ENCODE results near the gene FSTL3. TPM values are rescaled to one million over a fixed set of nuclear protein-coding genes. Genes with fewer than 3 reads are reported as not detected.

The FSTL3 gene
- total and polyA plus RNA-seq, 2 of the 8 experiments (the other 6 are each of a cell fraction or from before 2014, with no cell fraction given) = 8.1 to 11.8 TPM

GRCh38 chr19:633786-634639 lies 42.2 kb upstream of the FSTL3 start:
- no peak overlapping the region for H3K14ac ChIP-seq (ENCODE audit: insufficient read length)
- H3K56ac ChIP-seq (replicated peaks; ENCODE audit: insufficient read length, low read depth, low read length) = no peak overlapping the region
- no peak overlapping the region for H2BK12ac ChIP-seq (ENCODE audit: low read depth, low read length)
- no peak overlapping the region for H3K4ac ChIP-seq (replicated peaks; ENCODE audit: insufficient read length, low read depth, low read length)
- H4K20me1 ChIP-seq (replicated peaks in 1 of 2; ENCODE audit: control insufficient read depth in 1 of 2, insufficient read depth in 2 of 2, low read length in 2 of 2) = peaks cover 4 to 5% of the 10 kb centered on the region in 2 experiments
- no peak overlapping the region for H4K91ac ChIP-seq (replicated peaks; ENCODE audit: insufficient read length, low read length)
- no peak overlapping the region for H2BK20ac ChIP-seq (ENCODE audit: low read length)
- H4K5ac ChIP-seq (ENCODE audit: insufficient read length, low read depth, low read length) = peak overlapping the region; percentile 39
- H3K36me3 ChIP-seq (ENCODE audit: control insufficient read depth in 2 of 4, insufficient read depth in 4 of 4, low read length in 3 of 4) = peaks cover 0 to 8% (median 2%) of the 10 kb centered on the region in 4 experiments; a peak in 5 of 8 replicates
- POLR2A ChIA-PET (ENCODE audit: partially characterized antibody) = interaction anchor here (1.3 to 3.2 kb wide), 4 partner anchors 8 to 61 kb away, joined by 3 to 11 read pairs (median 4); partner anchors contain the start of gene BSG
- no peak overlapping the region for H2BK120ac ChIP-seq (replicated peaks; ENCODE audit: low read depth, low read length)
- H3K23me2 ChIP-seq (ENCODE audit: low read depth, low read length) = peaks cover 8% of the 10 kb centered on the region
- no peak overlapping the region for H3K27ac ChIP-seq (ENCODE audit: low read depth, low read length)
- FAIRE-seq (no peak), DNase-seq (ENCODE audit: low read depth in 1 of 2, low spot score in 2 of 2) (no peak)
- no peak overlapping the region for H3K23ac ChIP-seq (ENCODE audit: insufficient read length)
- H2AK5ac ChIP-seq (ENCODE audit: low read depth, low read length) = no peak overlapping the region; the same call in 1 of the 2 replicates
- no peaks in the 10 kb centered on the region for H3K9me3 ChIP-seq (ENCODE audit: insufficient read depth in 2 of 2, low read depth in 1 of 2, low read length in 1 of 2)
- peak overlapping the region; percentile 76 to 99 (median 97) for H3K4me3 ChIP-seq (ENCODE audit: extremely low read depth in 1 of 4, insufficient read depth in 2 of 4, low read depth in 3 of 4, low read length in 4 of 4)
- H4K8ac ChIP-seq (ENCODE audit: extremely low read depth, insufficient read depth, low read length) = peak overlapping the region; percentile 84; the same call in 1 of the 2 replicates
- H3K79me1 ChIP-seq (ENCODE audit: low read depth, low read length) = peaks cover 9% of the 10 kb centered on the region
- H2BK5ac ChIP-seq (ENCODE audit: low read depth, low read length) = peak overlapping the region; percentile 74; the same call in 1 of the 2 replicates
- H3K4me2 ChIP-seq (ENCODE audit: insufficient read depth in 1 of 2, low read depth in 2 of 2, low read length in 2 of 2) = peak overlapping the region; percentile 75 to 78
- peak overlapping the region; percentile 9 to 89 (median 70) for H3K9ac ChIP-seq (replicated peaks in 1 of 4; ENCODE audit: extremely low read depth in 1 of 4, low read depth in 3 of 4, low read length in 3 of 4)
- CTCF ChIA-PET (ENCODE audit: partially characterized antibody) = interaction anchor here (1.0 to 1.8 kb wide), 5 partner anchors 11 to 127 kb away, joined by 3 to 4 read pairs (median 3); no protein-coding TSS in a partner anchor
- no peak overlapping the region for H3K18ac ChIP-seq (ENCODE audit: extremely low read depth, low read length)
- peaks cover 0 to 10% (median 3%) of the 10 kb centered on the region in 4 experiments; a peak in 4 of 7 replicates for H3K4me1 ChIP-seq (replicated peaks in 1 of 4; ENCODE audit: control insufficient read depth in 3 of 4, insufficient read depth in 4 of 4, low read length in 3 of 4)
- TF ChIP-seq EGR1 (IDR thresholded peaks at IDR 0.05; ENCODE audit: borderline replicate concordance, low read depth, low read length) (no peak), KDM1A (IDR thresholded peaks at IDR 0.05; ENCODE audit: borderline replicate concordance, low read length) (peak; percentile 13; the same call in 1 of the 2 replicates), CREB1 (IDR thresholded peaks at IDR 0.05) (no peak), TAF7 (optimal IDR thresholded peaks at IDR 0.05; ENCODE audit: borderline replicate concordance, low read depth, low read length) (no peak), SAP30 (IDR thresholded peaks at IDR 0.05; ENCODE audit: insufficient read depth, insufficient replicate concordance, low read length) (peak; percentile 61), SIN3A (conservative IDR thresholded peaks at IDR 0.05 in 1 of 2, IDR thresholded peaks at IDR 0.05 in 1 of 2; ENCODE audit: low read depth in 1 of 2, low read length in 2 of 2) (peak in 1 of 2 experiments; percentile 28; a peak in 1 of 4 replicates)
- no peak overlapping the region for H2AFZ ChIP-seq (ENCODE audit: low read length)
- H2BK15ac ChIP-seq (ENCODE audit: low read length) = no peak overlapping the region
- H3K79me2 ChIP-seq (ENCODE audit: control insufficient read depth in 1 of 2, insufficient read depth in 2 of 2, low read length in 2 of 2) = peaks cover 0 to 18% of the 10 kb centered on the region in 2 experiments; a peak in 1 of 4 replicates
- 38% methylated on average over 27 of the region's 32 CpGs; no CpG with 5 or more reads in 1 of the 2 experiments for WGBS, 2 experiments (ENCODE audit: extremely low coverage in 1 of 2, insufficient coverage in 1 of 2, insufficient read length in 1 of 2, insufficient replicate concordance in 2 of 2, low coverage in 1 of 2, low lambda C conversion rate in 2 of 2, missing lambda C conversion rate in 1 of 2)
- H3K27me3 ChIP-seq (replicated peaks in 1 of 4; ENCODE audit: control insufficient read depth in 3 of 4, extremely low read depth in 1 of 4, insufficient read depth in 3 of 4, low read length in 3 of 4) = peaks cover 0 to 19% (median 9%) of the 10 kb centered on the region in 4 experiments; a peak in 5 of 7 replicates
